ENCODE data around the gene CIC.
A peak's percentile ranks its signal among the peaks of the same experiment; 100 is the strongest.

Gene CIC

GRCh38 chr19:42290136-42290522 is 21.1 kb downstream of the CIC start:
- DNase-seq, result no peak

- no peak for DNase-seq
Observed at GRCh38 chr19:42290523-42291434, 21.7 kb downstream of the CIC start.

DNA sequence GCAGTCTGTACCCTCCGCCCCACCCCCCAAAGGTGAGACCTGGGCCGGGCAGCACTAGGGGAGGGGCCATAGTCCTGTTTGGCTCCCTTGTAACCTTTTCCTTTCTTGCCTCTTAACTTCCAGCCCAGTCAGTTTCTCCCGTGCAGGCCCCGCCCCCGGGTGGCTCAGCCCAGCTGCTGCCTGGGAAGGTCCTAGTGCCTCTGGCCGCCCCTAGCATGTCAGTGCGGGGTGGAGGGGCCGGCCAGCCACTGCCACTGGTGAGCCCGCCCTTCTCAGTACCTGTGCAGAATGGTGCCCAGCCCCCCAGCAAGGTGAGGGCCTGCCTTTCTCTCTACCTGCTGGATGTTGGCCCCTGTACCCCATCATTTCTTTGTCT is 22.4 kb downstream of the CIC start:
- no peak for DNase-seq

- no peak for DNase-seq
Observed at GRCh38 chr19:42292042-42292960, 23.2 kb downstream of the CIC start.

DNA sequence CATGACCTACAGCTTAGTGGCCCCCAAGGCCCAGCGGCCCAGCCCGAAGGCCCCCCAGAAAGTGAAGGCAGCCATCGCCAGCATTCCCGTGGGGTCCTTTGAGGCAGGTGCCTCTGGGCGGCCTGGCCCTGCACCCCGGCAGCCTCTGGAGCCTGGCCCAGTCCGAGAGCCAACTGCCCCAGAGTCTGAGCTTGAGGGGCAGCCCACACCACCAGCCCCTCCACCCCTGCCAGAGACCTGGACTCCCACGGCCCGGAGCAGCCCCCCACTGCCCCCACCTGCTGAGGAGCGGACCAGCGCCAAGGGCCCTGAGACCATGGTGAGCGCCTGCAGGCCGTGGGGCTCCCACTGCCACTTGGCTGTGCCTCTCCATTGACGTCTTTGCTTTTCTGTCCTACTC is 23.9 kb downstream of the CIC start:
- no peak for DNase-seq

DNA sequence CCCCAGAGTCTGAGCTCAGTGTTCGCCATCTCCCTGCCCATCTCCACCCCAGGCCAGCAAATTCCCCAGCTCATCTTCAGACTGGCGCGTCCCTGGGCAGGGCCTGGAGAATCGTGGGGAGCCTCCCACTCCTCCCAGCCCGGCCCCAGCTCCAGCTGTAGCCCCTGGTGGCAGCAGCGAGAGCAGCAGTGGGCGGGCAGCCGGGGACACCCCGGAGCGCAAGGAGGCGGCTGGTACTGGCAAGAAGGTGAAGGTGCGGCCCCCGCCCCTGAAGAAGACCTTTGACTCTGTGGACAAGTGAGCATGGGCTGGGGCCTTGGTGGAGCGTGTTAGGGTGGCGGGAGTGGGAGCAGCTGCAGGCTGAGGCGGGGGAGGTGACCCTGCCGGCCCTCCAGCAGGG is 24.5 kb downstream of the CIC start:
- DNase-seq, result no peak

DNA sequence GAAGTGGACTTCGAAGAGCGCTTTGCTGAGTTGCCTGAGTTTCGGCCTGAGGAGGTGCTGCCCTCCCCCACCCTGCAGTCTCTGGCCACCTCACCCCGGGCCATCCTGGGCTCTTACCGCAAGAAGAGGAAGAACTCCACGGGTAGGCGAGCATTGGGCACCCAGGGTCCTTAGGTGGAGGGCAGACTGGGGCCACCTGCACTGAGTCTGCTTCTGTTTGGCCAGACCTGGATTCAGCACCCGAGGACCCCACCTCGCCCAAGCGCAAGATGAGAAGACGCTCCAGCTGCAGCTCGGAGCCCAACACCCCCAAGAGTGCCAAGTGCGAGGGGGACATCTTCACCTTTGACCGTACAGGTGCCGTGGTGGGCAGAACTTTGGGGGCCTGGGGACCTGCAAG is 24.9 kb downstream of the CIC start:
- no peak for DNase-seq

DNA sequence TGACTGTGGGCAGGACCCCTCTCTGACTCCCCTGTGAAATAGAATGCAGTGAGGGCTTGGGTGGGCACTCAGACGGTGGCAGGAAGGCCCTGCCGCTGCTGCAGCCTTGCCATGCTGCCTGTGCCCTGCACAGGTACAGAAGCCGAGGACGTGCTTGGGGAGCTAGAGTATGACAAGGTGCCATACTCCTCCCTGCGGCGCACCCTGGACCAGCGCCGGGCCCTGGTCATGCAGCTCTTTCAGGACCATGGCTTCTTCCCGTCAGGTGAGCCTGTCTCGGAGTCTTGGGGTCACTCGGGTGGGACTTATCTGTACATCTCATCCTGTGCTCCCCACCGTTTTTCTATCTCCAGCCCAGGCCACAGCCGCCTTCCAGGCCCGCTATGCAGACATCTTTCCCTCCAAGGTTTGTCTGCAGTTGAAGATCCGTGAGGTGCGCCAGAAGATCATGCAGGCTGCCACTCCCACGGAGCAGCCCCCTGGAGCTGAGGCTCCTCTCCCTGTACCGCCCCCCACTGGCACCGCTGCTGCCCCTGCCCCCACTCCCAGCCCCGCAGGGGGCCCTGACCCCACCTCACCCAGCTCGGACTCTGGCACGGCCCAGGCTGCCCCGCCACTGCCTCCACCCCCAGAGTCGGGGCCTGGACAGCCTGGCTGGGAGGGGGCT is 25.6 kb downstream of the CIC start:
- DNase-seq, result no peak

DNA sequence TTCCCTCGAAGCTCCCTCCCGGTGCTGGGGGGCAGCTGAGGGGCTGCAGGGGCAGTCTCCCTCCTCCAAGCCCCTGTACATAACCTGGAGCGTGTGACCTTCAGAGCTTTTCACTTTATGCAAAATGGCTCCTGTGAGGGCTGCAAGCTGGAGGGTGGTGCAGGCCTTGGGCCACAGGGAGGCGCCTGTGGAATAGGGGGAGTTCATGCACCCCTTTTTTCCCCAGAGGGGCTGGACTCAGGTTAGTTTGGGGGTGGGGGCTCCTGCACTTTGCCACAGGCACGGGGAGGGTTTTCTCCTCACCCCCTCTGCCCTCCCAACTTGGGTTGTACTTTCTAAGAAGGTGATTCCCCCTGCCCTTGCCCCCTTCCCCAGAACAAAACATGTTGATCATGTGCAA is 26.3 kb downstream of the CIC start:
- DNase-seq, result no peak

DNA sequence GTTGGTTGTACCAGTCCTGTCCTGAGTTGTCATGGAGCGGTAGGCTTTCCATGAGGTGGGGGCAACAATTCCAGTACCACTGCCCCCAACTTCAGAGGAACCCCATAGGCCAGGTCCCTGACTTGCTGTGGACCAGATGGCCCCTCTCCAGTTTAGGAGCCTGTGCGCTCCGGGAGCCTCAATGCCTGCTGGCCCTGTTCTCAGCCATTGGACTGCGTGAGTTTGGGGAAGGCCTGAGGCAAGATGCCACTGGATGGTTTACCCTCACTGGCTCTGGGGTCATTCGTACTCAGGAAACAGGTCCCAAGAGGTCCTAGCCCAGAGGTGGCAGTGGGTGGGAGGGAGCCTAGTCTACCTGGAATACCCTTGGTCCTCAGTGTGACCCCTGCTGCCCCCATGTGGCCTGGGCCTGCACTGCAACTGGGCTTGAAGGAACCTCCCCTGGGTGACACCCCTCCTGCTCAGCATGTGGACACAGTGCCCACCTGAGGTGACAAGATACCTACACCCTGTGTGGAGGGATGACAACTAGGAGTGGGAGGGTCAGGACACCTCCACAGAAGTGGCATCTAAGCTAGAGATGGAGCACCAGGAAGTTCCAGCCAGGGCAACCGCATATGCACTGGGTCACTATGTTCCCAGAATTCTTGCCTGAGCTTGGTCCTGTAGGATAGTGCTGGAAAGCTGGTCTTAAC is 26.9 kb downstream of the CIC start:
- DNase-seq, result peak; percentile 69

GRCh38 chr19:42297039-42297438 is 28.0 kb downstream of the CIC start:
- DNase-seq, result no peak

DNA sequence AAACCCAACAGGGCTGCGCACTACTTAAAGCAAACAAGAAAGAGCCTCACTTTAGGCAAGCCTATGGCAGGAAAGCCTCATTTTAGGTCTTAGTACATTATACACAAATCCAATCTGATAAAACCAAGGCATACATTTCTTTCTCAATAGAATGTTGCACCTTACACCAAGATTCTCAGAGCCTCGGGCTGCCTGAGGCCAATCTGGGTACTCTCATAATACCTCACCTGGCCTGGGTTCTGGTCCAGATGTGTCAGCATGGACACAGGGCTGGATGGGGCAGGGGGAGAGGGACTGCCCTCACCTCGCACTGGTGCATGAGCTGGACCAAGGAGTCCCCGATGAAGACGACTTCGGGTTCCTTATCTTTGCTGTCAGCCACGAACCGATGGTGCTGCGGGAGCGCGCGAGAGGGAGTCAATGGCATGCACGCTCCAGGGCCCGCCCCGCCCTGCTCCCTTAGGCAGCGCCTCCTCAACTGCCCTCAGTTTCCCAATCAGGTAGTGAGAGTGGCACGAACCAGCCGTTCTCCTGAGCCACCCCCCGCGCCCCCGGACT is 32.7 kb downstream of the CIC start, which contains the start of gene PRR19:
Gene PRR19 (plus strand): TSS at position 487 of the 558 bp plus-strand sequence. CDS start 7,453 bp downstream, outside the sequence.
- no peak for DNase-seq

DNA sequence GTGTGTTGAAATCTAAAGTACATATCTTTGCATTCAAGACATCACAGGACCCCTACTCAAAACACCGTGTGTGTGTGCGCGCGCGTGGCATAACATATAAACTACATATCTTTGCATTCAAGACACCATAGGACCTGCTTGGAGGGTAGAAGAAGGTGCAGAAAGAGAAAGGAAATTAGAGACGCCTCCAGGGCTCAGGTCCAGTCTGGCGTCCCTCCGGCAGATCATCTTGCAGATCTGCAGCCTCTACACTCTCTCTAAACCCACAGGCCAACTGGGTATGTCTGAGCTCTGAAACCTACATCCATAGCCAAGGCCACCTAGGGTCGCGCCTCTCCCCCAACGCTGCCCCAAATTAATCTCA is 34.0 kb downstream of the CIC start:
- DNase-seq, result no peak

DNA sequence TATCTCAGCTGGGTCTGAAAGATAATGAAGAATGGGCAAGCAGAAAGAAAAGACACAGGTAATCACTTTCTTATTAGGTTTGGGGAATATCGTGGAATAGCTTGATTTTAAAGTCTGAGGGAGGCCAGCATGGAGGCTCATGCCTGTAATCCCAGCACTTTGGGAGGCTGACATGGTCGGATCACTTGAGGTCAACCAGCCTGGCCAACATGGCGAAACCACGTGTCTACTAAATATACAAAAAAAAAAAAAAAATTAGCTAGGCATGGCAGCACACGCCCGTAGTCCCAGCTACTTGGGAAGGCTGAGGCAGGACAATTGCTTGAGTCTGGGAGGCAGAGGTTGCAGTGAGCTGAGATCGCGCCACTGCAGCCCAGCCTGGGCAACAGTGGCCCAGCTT is 34.8 kb downstream of the CIC start:
- no peak for DNase-seq

- no peak for DNase-seq
Observed at GRCh38 chr19:42306646-42307045, 37.6 kb downstream of the CIC start.

DNA sequence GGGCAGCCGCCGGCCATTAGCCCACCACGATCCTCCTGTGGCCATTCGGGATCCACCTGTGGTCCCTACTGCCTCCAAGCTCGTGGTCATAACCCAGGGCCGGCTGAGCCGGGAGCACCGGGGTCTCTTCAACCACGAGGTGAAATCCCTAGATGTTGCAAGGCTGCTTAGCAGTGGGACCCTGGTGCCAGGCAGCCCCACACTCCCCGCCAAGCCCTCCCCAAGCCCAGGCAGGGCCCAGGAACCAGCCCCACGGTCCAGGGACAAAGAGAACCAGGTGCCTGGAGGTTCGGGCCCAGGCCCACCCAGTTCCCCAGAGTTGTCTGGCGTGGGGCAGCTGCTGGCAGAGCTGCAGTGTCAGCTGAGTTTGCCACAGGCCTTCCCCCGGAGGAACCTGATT is 40.6 kb downstream of the CIC start:
- no peak for DNase-seq

GRCh38 chr19:42311657-42312056 is 42.6 kb downstream of the CIC start:
- no peak for DNase-seq

- DNase-seq, result no peak
Observed at GRCh38 chr19:42312370-42312769, 43.3 kb downstream of the CIC start.

GRCh38 chr19:42313096-42313839 is 44.2 kb downstream of the CIC start, which contains the start of gene TMEM145:
TMEM145 (plus strand) TSS chr19:42313309; CDS start chr19:42313377, 68 bp downstream.
- DNase-seq, result peak; percentile 54

- no peak for DNase-seq
Observed at GRCh38 chr19:42313840-42314755, 45.0 kb downstream of the CIC start.

Measured in COR-L47 (cell line).